IPS-15b (cell line): ENCODE data around the gene BRD3.
"Not testable (repeated sequence)": the region's sequence is repeated elsewhere in the genome, so short reads cannot be mapped to it uniquely, and the experiment has no call there.

Experiments used
- H3K27me3 ChIP-seq: one replicate; pipeline ENCODE4 v1.6.1; 2013; ENCODE audit warnings: low read length; ENCODE audit not compliant: control insufficient read depth, insufficient read depth
- H3K36me3 ChIP-seq: one replicate; pipeline ENCODE4 v1.6.1; 2013; ENCODE audit warnings: low read length; ENCODE audit not compliant: control insufficient read depth, insufficient read depth
- H3K4me1 ChIP-seq: one replicate; pipeline ENCODE4 v1.6.1; 2013; ENCODE audit warnings: mild to moderate bottlenecking, low read length; ENCODE audit not compliant: control insufficient read depth, insufficient read depth
- H3K4me3 ChIP-seq: one replicate; pipeline ENCODE4 v1.5.1; 2013; ENCODE audit warnings: low read depth, low read length
- H3K9ac ChIP-seq: one replicate; pipeline ENCODE4 v1.6.1; 2013; ENCODE audit warnings: low read depth, mild to moderate bottlenecking, low read length
- H3K9me3 ChIP-seq: one replicate; pipeline ENCODE4 v1.6.1; 2013; ENCODE audit warnings: mild to moderate bottlenecking, low read length; ENCODE audit not compliant: control insufficient read depth, insufficient read depth

BRD3 gene

DNA sequence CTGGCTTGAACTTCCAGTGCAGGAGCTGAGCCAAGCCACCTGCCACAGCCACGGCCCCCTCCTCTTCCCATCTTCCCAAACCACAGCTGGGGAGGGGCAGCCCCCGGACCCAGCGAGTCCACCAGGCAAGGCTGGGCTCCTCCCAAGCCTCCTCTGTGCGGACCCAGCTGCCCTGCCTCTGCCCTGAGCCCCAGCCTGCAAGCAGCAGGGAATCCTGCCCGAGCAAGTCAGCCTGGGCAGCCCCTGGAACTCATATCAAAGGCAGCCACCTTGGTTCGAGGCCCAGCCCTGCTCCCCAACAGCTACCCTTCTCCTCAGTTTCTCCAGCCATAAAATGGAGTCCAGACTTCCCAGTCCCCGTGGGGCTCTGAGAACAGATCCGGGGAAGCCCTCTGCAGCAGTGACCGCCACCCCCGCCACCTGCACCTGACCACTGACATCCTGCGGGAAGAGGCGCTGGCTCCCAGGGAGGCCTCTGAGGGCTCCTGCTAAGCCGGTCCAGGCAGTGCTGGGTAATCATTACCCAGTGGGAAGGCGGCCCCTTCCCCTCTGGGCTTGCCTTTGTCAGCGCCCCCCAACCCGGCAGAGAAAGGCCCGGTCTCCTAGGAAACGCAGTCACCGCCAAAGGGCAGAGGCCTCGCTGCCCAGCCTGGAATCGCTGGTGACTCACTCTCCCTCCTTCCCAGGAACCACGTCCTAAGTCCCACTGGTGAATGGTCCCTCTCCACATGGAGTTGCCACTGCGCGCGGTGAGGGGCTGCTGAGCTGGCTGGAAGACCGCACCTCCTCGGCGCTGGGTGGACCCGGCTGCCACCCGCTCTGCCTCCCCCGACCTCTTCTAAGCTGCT, 77.2 kb downstream of the BRD3 start:
- no peaks in the 10 kb centered on the region for H3K27me3 ChIP-seq
- H3K4me1 ChIP-seq = peaks cover 2% of the 10 kb centered on the region
- H3K36me3 ChIP-seq = no peaks in the 10 kb centered on the region
- peak overlapping the region; percentile 76 for H3K4me3 ChIP-seq
- no peaks in the 10 kb centered on the region for H3K9me3 ChIP-seq
- H3K9ac ChIP-seq = peak overlapping the region; percentile 65

DNA sequence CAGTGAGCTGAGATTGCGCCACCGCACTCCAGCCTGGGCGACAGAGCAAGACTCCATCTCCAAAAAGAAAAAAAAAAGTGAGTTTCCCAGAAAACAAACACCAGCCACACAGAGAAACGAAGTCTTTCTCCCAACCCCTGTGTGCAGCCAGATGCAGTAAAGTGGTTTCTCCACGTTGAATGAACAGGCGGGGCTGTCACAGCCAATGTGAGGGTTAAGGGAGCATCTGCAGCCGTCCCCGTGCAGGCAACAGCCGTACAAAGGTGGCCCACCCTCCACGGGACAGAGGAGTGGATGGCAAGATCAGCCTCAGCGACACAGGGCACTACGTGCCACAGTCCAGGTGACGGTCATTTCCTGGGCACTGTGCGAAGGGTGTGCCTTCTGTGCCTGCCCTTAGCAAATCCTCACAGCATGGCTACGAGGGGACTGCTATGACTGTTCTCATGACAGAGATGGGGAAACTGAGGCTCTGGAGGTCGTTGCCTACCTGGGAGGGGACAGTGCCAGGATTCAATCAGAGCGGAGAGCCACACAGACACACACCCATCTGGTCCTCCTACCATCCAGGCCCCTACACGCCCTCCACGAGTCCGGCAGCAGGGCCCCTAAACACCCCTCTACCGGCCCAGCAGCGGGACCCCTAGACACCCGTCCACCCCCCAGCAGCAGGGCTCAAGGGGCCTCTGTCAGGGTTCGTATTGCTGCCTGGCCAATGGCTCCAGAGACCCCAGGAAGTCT, 78.0 kb downstream of the BRD3 start:
- no peaks in the 10 kb centered on the region for H3K36me3 ChIP-seq
- H3K9me3 ChIP-seq = no peaks in the 10 kb centered on the region
- H3K4me3 ChIP-seq = no peak overlapping the region
- H3K27me3 ChIP-seq = no peaks in the 10 kb centered on the region
- peak overlapping the region; percentile 65 for H3K9ac ChIP-seq
- H3K4me1 ChIP-seq = peaks cover 2% of the 10 kb centered on the region

DNA sequence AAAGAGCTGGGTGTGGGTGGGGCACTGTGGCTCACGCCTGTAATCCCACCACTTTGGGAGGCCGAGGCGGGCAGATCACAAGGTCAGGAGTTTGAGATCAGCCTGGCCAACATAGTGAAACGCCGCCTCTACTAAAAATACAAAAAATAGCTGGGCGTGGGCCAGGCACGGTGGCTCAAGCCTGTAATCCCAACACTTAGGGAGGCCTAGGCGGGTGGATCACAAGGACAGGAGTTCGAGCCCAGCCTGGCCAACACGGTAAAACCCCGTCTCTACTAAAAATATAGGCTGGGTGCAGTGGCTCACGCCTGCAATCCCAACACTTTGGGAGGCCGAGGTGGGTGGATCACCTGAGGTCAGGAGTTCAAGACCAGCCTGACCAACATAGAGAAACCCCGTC, 79.1 kb downstream of the BRD3 start:
- H3K36me3 ChIP-seq, H3K27me3 ChIP-seq, H3K9me3 ChIP-seq, H3K4me3 ChIP-seq, H3K4me1 ChIP-seq, H3K9ac ChIP-seq: not testable (repeated sequence)

DNA sequence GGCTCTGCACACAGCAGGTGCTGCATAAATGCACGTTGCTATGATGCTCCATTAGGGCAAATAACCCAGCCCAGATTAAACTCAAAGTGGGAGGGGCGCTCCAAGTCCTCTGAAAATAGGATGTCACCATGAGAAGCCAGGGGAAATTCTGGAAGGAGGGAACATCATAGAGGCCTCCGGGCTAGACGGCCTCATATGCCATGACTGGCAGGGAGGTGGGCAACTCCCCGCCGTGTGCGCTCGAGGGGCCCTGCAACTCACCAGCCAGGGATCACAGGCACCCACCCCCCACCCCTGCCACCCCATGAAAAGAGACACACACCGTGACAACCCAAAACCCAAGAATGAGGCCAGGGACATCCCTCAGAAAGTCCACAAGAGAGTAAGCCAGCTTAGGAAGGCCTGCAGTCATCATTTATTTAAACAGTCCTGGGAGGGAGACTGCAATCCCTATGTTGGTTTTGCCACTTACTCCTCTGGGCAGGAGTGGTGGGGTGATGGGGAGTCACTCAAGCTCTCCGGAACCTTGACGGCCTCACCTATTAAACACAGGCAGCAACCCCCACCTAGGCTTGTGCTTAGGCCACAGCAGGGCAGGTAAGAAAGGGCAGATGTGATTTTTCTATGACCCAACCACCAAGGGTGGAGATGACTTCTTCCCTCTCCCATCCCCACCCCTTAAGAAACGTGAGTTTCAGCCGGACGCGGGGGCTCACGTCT, 79.7 kb downstream of the BRD3 start:
- Histone ChIP-seq H3K27me3 (no peaks in the 10 kb centered on the region), H3K9me3 (no peaks in the 10 kb centered on the region), H3K4me1 (peaks cover 2% of the 10 kb centered on the region), H3K36me3 (no peaks in the 10 kb centered on the region), H3K4me3 (no peak overlapping the region), H3K9ac (peak overlapping the region; percentile 24)

DNA sequence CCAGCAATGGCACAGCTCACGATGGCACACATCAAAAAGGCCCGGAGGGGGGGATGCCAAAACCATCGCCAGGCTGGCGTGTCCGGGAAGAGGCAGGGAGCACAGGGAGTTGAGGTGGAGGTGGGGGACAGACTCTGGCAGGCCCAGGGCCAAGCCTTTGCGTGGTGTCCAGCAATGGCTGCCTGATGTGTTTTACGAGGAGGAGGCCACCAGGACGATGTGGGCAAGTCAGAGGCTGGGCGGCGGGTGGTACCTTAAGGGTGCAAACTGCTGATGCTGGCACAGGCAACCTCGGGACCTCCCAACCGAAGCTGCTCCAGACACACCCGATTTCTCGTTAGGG, 80.4 kb downstream of the BRD3 start:
- H3K9me3 ChIP-seq = no peaks in the 10 kb centered on the region
- H3K4me1 ChIP-seq = peaks cover 2% of the 10 kb centered on the region
- no peaks in the 10 kb centered on the region for H3K36me3 ChIP-seq
- no peak overlapping the region for H3K9ac ChIP-seq
- H3K27me3 ChIP-seq = no peaks in the 10 kb centered on the region
- H3K4me3 ChIP-seq = no peak overlapping the region

DNA sequence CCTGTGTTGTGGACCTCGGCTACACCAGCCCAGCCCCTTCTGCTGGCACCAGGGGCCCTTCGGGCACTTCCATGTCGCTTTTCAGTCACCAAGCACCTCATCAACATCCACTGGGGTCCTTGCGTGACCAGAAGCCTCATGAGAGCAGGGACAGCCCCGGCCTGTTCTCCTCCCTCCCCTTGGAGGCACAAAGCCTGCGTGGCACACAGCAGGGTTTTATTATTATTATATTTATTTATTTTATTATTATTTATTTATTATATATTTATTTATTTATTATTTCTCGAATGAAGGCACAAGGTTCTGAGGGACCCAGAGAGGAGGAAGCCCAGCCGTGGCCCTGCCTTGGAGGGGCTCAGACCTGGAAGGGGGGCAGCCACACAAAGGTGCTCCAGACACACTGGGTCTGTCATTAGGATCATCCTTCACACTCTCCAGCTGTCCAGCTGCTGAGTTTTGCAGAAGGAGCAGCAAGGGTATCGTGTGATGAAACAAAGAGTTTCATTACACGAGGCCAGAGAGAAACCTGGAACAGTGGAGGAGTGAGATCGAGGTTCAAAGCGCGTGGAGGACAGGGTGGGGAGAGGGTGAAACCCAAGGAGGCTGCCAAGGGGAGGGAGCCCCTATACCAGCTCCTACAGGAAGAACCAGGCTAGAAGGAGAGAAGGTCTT, 80.9 kb downstream of the BRD3 start:
- Histone ChIP-seq H3K4me1 (peaks cover 2% of the 10 kb centered on the region), H3K9ac (no peak overlapping the region), H3K27me3 (no peaks in the 10 kb centered on the region), H3K4me3 (no peak overlapping the region), H3K36me3 (peaks cover 2% of the 10 kb centered on the region), H3K9me3 (no peaks in the 10 kb centered on the region)

DNA sequence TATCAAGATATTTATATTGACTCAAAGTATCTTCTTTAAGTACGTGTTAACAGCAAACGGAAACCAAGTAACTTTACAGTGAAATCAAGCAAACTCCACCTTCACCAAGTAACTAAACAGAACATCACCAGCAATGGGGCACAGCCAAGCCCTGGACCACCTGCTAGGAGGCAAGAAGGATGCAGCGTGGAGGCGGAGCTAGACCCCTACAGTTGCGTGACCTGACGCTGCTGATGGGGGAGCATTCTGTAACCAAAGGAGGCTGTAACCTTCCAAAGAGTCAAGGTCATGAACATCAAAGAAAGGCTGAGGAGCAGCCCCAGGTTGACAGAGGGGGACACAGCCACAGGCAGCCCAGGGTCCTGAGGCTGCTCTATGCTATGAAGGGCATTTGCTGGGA, 81.8 kb downstream of the BRD3 start:
- Histone ChIP-seq H3K4me1 (peaks cover 2% of the 10 kb centered on the region), H3K27me3 (no peaks in the 10 kb centered on the region), H3K36me3 (peaks cover 3% of the 10 kb centered on the region), H3K9ac (no peak overlapping the region), H3K9me3 (no peaks in the 10 kb centered on the region), H3K4me3 (no peak overlapping the region)

DNA sequence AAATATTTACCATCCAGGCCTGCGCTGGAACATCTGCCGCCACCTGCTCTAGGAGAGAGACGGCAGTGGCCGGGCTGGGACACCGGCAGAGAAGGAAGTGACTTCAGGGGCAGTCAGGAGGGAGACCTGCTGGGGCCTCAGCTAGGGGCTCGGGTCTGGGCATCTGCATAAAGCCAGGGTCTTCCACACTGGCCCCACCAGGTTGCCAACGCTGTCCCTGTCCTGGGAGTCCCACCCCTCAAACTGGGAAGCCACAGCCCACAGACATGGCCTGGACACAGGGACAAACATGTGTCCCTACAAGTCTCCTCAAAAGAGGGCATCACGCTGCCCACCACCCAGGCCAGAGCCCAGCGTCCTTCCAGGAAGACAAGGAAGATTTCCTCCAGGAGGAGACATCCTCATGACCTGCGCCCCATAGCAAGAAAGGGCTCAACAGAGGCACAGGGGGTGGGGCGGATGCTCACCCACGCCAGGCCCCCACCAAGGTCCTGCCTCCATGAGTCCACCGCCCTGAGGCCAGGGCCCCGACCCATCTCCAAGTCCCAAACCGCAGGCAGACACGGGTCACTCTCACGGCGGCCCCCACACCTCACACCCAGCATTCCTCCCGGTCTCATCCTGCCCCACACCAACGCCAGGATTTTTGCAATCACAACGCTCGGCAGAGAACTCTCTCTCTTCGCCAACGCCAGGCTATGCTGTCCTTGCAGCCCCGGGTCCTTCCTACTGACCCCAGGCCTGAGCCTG, 84.7 kb downstream of the BRD3 start:
- Histone ChIP-seq H3K36me3 (peaks cover 3% of the 10 kb centered on the region), H3K9me3 (no peaks in the 10 kb centered on the region), H3K27me3 (no peaks in the 10 kb centered on the region), H3K4me1 (peaks cover under 1% of the 10 kb centered on the region), H3K9ac (no peak overlapping the region), H3K4me3 (no peak overlapping the region)

DNA sequence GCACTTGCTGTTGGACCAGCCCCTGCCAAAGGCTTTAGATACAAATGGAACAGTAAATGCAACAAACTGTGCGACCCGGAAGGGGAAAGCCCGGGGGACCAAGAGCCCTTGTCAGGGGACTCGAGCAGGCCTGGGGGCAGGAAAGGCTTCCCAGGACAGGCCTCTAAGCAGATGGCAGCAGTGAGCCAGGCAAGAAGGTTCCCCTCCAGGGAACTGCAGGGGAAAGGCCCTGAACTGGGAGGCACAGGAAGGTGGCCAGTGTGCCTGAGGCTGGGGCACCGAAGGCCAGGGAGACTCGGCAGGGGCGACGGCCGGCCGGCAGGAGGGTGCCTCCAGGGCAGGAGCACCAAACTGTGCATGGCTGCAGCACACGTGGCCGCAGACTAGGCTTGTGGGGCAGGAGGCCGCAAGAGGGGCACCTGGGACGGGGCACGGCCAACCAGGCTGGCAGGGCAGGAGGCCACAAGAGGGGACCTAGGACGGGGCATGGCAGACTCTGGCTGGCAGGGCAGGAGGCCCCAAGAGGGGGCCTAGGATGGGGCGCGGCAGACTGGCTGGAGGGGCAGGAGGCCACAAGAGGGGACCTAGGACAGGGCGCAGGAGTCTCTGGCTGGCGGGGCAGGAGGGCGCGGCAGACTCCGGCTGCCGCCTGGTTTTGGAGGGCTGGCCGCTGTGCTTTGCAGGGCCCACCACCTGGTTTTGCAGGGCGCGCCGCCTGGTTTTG, 85.7 kb downstream of the BRD3 start:
- no peak overlapping the region for H3K4me3 ChIP-seq
- peaks cover 10% of the 10 kb centered on the region for H3K36me3 ChIP-seq
- H3K4me1 ChIP-seq = no peaks in the 10 kb centered on the region
- no peak overlapping the region for H3K9ac ChIP-seq
- H3K27me3 ChIP-seq = no peaks in the 10 kb centered on the region
- no peaks in the 10 kb centered on the region for H3K9me3 ChIP-seq

DNA sequence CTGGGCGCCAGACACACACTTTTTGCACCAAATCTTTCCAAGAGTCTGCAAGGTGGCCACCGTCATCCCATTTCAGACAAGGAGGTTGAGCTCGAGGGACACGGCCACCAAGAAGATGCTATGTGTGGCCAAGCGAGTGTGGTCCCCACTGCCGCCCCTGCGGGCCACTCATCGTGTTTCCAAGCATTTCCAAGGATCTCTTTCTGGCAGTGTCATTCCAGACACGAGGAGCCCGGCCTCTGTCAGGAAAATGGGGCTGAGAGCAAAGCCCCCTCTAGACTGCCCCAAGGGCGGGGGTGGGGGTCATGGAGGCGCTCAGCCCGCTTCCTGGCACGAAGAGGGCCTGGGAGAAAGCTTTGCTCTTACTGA, 86.3 kb downstream of the BRD3 start:
- no peak overlapping the region for H3K4me3 ChIP-seq
- H3K9ac ChIP-seq = no peak overlapping the region
- no peaks in the 10 kb centered on the region for H3K27me3 ChIP-seq
- peaks cover 10% of the 10 kb centered on the region for H3K36me3 ChIP-seq
- no peaks in the 10 kb centered on the region for H3K4me1 ChIP-seq
- H3K9me3 ChIP-seq = no peaks in the 10 kb centered on the region
